ENCODE measurements around the gene TLE5.
A peak's percentile ranks its signal among the peaks of the same experiment; 100 is the strongest.
"Not testable (repeated sequence)": the region's sequence is repeated elsewhere in the genome, so short reads cannot be mapped to it uniquely, and the experiment has no call there.

TLE5 gene

DNA sequence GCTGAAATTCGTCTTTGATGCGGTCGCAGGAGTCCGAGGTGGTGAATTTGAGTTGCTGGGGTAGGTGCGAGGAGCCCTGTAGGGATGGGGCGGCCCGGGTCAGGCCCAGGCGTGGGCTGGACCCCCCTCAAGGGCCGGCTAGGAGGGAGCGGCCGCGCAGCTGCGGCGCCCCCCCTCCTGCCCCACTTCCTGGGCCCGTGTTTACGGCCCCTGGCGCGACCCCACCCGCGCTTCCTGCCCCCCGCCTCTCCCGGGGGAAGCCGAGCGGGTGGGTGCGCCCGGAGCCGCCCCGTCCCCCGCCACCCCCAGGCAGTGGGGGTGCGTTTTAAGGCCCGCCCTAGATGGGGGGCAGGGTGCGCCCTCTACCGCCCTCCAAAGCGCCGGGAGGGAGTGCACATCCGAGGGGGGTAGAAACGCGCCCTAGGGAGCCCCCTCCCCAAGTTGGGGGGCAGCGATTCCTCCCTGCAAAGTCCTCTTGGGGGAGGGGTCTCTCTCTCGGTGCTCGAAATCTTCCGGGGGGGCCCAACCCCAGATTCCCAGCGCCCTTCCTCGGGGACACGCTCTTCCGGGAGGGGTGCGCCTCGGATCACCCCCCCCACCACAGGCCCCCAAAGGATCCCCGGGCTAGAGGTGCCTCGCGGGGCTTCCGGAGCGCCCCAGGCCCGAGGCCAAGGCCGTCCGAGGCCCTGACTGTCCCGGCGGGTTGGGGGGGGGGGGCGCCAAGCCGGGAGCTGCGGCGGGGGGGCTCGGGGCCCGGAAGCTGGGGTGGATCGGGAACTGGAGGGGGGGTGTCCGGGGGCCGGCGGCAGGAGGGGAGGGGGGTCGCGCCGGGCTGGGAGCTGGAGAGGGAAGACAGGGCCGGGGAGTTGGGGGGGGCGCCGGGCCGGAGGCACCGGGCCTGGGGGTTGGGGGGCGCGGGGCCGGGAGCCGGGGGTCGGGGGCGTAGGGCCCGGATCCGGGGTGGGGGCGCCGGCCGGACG lies 823 bp downstream of the TLE5 start:
- ATAC-seq (peak; percentile 54), DNase-seq (peak; percentile 65)

- ATAC-seq: no peak
- DNase-seq: no peak
Observed at GRCh38 chr19:3060857-3061181, 1.5 kb downstream of the TLE5 start.

DNA sequence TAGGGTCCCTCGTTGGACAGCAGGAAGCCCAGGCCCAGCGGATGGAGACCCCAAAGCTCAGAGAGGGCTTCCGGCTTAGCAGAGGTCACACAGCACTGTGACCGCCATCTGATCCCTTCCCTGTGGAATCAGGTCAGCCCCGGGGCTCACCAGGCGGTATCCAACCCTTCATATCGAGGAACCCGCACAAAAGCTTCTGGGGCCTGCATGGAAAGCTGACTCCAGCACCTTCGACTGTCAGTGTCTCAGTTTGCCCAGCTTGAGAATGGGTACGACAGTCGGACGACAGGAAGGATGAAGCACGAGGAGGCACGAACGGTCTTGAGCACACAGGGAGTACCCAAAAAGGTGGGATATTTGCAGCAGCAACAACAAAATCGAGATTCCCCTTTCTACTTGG lies 2.6 kb downstream of the TLE5 start:
- no peak for ATAC-seq

GRCh38 chr19:3058821-3059314 lies 3.4 kb downstream of the TLE5 start:
- ATAC-seq (no peak), DNase-seq (no peak)

More for the DNA sequence above, 2.6 kb downstream of the TLE5 start:
- DNase-seq: no peak

DNA sequence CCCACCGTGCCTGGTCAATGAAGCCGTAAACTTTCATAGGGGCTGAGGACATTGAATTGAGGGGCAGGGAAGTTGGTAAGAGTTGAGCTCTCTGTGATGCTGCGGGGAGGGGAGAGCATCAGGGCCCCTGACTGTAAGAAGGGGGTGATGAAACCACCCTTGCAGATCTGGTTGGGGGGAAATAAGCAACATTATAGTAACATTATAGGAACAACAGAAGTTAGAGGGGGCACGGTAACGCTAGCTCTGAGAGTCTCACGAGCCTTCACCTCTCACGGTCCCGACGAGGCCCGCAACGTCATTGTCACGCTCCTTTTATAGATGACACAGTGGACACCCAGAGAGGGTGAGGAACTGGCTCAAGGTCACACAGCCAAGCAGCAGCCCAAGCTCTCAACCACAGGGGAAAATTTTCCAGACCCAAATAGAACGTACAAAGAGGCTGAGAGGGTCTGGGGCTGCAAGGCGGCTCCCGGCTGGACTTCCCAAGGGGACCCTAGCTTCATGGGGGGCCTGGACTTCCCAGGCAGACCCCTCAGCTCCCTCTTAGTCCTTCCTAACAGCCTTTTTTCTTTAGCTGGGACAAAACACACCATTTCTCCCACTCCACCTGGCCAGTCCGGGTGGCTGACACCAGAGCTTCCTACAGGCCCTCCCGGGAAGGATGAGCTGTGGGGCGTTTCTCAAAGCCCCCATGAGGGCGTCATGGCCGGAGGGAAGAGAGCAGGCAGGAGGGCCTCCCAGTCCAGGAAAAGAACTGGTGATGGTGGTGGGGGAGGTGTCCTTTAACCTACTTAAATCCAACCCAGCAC lies 4.1 kb downstream of the TLE5 start:
- DNase-seq: no peak
- ATAC-seq: no peak

- no peak for ATAC-seq
- no peak for DNase-seq
Observed at GRCh38 chr19:3057275-3057714, 5.0 kb downstream of the TLE5 start.

GRCh38 chr19:3056417-3057088 lies 5.7 kb downstream of the TLE5 start:
- ATAC-seq (no peak), DNase-seq (no peak)

GRCh38 chr19:3055741-3056416 lies 6.4 kb downstream of the TLE5 start:
- no peak for DNase-seq
- ATAC-seq: no peak

GRCh38 chr19:3054972-3055740 lies 7.1 kb downstream of the TLE5 start:
- ATAC-seq (no peak), DNase-seq (no peak)

GRCh38 chr19:3054265-3054971 lies 7.9 kb downstream of the TLE5 start:
- no peak for DNase-seq
- no peak for ATAC-seq

- DNase-seq (no peak), ATAC-seq (no peak)
Observed at GRCh38 chr19:3053780-3054179, 8.5 kb downstream of the TLE5 start.

- DNase-seq (no peak), ATAC-seq (no peak)
Observed at GRCh38 chr19:3053218-3053621, 9.1 kb downstream of the TLE5 start.

DNA sequence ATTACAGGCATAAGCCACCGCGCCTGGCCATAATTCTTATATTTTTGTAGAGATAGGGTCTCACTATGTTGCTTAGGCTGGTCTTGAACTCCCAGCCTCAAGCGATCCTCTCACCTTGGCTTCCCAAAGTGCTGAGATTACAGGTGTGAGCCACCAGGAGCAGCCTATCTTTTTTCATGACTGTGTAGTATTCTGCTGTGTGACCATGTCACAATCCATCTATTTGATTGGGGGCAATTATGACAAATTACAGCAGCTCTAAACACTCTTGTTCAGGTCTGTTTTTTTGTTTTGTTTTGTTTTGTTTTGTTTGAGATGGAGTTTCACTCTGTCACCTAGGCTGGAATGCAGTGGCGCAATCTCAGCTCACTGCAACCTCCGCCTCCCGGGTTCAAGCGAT lies 12.3 kb downstream of the TLE5 start:
- ATAC-seq, DNase-seq: not testable (repeated sequence)

- no peak for ATAC-seq
- DNase-seq: no peak
Observed at GRCh38 chr19:3049089-3049488, 13.2 kb downstream of the TLE5 start.

- ATAC-seq: no peak
- no peak for DNase-seq
Observed at GRCh38 chr19:3048190-3048533, 14.1 kb downstream of the TLE5 start.

- ATAC-seq (peak; percentile 74), DNase-seq (peak; percentile 65)
Observed at GRCh38 chr19:3047496-3048189, 14.7 kb downstream of the TLE5 start.

DNA sequence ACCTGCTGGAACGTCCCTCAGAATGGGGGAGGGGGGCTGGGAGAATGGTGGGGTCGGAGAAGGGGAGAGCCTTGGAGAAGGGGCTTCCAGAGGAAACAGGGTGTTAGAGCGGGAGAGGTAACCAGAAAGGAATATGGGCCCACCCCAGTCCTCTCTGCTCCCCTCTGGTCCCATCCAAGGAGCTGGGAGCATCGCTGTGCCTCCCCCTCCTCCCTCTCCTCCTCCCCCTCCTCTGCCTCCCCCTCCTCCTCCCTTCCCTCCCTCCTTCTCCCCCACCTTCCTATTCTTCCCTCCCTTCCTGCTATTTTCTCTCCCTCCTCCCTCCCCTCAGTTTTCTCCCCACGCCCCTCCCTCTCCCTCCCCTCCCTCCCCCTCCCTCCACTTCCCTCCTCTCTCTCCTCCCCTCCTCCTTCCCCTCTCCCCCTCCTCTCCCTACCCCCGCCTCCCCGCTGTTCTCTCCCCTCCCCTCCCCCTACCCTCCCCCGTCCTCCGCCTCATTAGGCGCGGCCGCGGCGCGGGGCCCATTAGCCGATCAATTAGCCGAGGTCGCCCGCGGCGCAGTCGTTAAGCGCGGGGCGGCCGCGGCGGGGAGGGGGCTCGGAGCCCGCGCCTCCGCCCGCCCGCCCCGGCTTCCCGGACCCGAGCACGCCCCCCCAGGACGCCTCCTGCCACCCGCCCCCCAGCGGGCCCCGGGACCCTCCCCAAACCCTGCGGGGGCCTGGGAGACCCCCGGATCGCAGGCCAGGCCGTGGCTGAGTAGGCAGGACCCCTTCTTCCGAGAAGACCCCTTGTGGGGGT lies 15.4 kb downstream of the TLE5 start:
- DNase-seq (no peak), ATAC-seq (no peak)

GRCh38 chr19:3045885-3046697 lies 16.2 kb downstream of the TLE5 start:
- DNase-seq (no peak), ATAC-seq (no peak)
